ENCODE data around the gene POLL.

DNA sequence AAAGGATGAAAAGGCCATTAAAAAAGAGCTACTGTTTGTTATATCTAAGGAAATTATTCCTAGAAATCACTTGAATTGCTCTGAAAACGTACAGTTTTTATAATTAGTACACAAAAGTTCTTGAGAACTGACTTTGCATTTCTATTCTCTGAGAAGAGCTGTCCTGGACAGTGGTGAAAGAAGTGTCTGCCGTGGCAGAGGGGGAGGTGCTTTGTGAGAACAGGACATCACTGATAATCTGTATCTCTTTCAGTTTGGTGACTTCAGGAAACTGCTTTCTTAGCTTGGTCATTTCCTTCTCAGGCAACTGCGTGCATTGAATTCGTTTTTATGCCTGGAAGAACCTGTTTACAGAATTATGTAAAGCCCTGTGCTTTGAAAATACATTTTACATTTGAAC lies 52.1 kb downstream of the POLL start:
- TF ChIP-seq, protein P1, sequence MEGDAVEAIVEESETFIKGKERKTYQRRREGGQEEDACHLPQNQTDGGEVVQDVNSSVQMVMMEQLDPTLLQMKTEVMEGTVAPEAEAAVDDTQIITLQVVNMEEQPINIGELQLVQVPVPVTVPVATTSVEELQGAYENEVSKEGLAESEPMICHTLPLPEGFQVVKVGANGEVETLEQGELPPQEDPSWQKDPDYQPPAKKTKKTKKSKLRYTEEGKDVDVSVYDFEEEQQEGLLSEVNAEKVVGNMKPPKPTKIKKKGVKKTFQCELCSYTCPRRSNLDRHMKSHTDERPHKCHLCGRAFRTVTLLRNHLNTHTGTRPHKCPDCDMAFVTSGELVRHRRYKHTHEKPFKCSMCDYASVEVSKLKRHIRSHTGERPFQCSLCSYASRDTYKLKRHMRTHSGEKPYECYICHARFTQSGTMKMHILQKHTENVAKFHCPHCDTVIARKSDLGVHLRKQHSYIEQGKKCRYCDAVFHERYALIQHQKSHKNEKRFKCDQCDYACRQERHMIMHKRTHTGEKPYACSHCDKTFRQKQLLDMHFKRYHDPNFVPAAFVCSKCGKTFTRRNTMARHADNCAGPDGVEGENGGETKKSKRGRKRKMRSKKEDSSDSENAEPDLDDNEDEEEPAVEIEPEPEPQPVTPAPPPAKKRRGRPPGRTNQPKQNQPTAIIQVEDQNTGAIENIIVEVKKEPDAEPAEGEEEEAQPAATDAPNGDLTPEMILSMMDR (IDR thresholded peaks at IDR 0.05), result no peak
- TF ChIP-seq POLR2A (IDR thresholded peaks at IDR 0.05) (no peak), POLR2AphosphoS5 (IDR thresholded peaks at IDR 0.05) (no peak)
